Prostate gland (tissue), 2 donors: Measurements from ENCODE around the gene GPR22.

ENCODE experiments used
- POLR2A ChIP-seq: fragments of 450-650 bp; IDR thresholded peaks from one replicate; pipeline ENCODE4 v1.6.1; 2016; ENCODE audit warnings: antibody characterized with exemption, mild to moderate bottlenecking
- TF ChIP-seq, protein P1 (sequence below), 4 experiments: fragments of 200-600 bp in 2 of 4; fragments of 450-650 bp in 2 of 4; sonication (generic) in 2 of 4; IDR thresholded peaks; 1 replicate in 3 of 4; 2 replicates in 1 of 4; pipeline ENCODE4 v1.5.1; 2016 to 2019; ENCODE audit warnings: antibody characterized with exemption in 4 of 4, mild to moderate bottlenecking in 2 of 4, moderate library complexity in 2 of 4

DNA sequence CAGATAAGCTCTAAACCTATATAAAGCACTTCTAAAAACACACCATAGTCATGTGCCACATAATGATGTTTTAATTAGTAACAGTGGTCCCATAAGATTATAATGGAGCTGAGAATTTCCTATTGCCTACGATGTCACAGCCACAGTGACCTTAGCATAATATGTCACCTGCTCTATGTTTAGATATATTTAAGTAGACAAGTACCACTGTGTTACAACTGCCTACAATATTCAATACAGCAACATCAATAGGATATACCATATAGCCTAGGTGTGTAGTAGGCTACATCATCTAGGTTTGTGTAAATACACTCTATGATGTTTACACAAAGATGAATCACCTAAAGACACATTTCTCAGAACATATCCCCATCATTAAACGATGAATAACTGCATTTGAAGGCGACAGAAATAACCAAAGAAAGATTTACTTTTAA, 24.5 kb downstream of the GPR22 start:
- TF ChIP-seq, protein P1, sequence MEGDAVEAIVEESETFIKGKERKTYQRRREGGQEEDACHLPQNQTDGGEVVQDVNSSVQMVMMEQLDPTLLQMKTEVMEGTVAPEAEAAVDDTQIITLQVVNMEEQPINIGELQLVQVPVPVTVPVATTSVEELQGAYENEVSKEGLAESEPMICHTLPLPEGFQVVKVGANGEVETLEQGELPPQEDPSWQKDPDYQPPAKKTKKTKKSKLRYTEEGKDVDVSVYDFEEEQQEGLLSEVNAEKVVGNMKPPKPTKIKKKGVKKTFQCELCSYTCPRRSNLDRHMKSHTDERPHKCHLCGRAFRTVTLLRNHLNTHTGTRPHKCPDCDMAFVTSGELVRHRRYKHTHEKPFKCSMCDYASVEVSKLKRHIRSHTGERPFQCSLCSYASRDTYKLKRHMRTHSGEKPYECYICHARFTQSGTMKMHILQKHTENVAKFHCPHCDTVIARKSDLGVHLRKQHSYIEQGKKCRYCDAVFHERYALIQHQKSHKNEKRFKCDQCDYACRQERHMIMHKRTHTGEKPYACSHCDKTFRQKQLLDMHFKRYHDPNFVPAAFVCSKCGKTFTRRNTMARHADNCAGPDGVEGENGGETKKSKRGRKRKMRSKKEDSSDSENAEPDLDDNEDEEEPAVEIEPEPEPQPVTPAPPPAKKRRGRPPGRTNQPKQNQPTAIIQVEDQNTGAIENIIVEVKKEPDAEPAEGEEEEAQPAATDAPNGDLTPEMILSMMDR (IDR thresholded peaks at IDR 0.05): no peak
- TF ChIP-seq POLR2A: no peak
